CD14-positive monocyte (primary cell): ENCODE measurements around the gene HSD17B4. TPM values are rescaled to one million over a fixed set of nuclear protein-coding genes. Genes with fewer than 3 reads are reported as not detected.

Experiments used
- DNase-seq, 3 donors: peaks; one replicate each; pipeline ENCODE4 v3.0.0-alpha.2; 2011 to 2022
- H2AFZ ChIP-seq: 2 replicates; pipeline ENCODE4 v1.6.0; 2012; ENCODE audit warnings: mild to moderate bottlenecking, low read depth, low read length, inconsistent platforms; ENCODE audit not compliant: insufficient read depth, poor library complexity, severe bottlenecking
- H3K27ac ChIP-seq, 2 donors: 1 replicate in 1 of 2; 2 replicates in 1 of 2; pipeline ENCODE4 v1.5.1; 2012 to 2013; ENCODE audit warnings: low read length in 2 of 2, control low read depth in 1 of 2, inconsistent platforms in 1 of 2, low read depth in 1 of 2, mild to moderate bottlenecking in 1 of 2
- H3K27me3 ChIP-seq, 2 donors: one replicate each; pipeline versions ENCODE4 v1.6.0 to v1.6.1; 2011 to 2013; ENCODE audit warnings: low read length in 2 of 2; ENCODE audit not compliant: control insufficient read depth in 2 of 2, insufficient read depth in 2 of 2
- H3K36me3 ChIP-seq, 2 donors: replicated peaks in 1 of 2; 1 replicate in 1 of 2; 2 replicates in 1 of 2; pipeline versions ENCODE4 v1.5.1 to v1.6.1; 2012 to 2013; ENCODE audit warnings: low read length in 2 of 2, control low read depth in 1 of 2, inconsistent platforms in 1 of 2, mild to moderate bottlenecking in 1 of 2; ENCODE audit not compliant: insufficient read depth in 2 of 2, control insufficient read depth in 1 of 2
- H3K4me1 ChIP-seq, 2 donors: 1 replicate in 1 of 2; 2 replicates in 1 of 2; pipeline versions ENCODE4 v1.5.1 to v1.6.1; 2012 to 2013; ENCODE audit warnings: low read length in 2 of 2, control low read depth in 1 of 2, inconsistent platforms in 1 of 2, mild to moderate bottlenecking in 1 of 2, moderate library complexity in 1 of 2; ENCODE audit not compliant: insufficient read depth in 2 of 2, control insufficient read depth in 1 of 2
- H3K4me2 ChIP-seq: replicated peaks from 2 replicates; pipeline ENCODE3; 2012; ENCODE audit warnings: low read length, moderate library complexity, mild to moderate bottlenecking; ENCODE audit not compliant: poor library complexity, severe bottlenecking; ENCODE audit errors: extremely low read depth
- H3K4me3 ChIP-seq, 3 experiments: fragments of 200-600 bp in 1 of 3; sonication (generic) in 1 of 3; replicated peaks in 1 of 3; 1 replicate in 2 of 3; 2 replicates in 1 of 3; pipeline ENCODE4 v1.5.1; 2011 to 2013; ENCODE audit warnings: low read length in 3 of 3, mild to moderate bottlenecking in 3 of 3, control low read depth in 2 of 3, low read depth in 2 of 3, inconsistent platforms in 1 of 3, moderate library complexity in 1 of 3
- H3K79me2 ChIP-seq: 2 replicates; pipeline ENCODE4 v1.6.0; 2012; ENCODE audit warnings: mild to moderate bottlenecking, control low read depth, inconsistent platforms, low read length, moderate library complexity; ENCODE audit not compliant: insufficient read depth
- H3K9ac ChIP-seq: 2 replicates; pipeline ENCODE4 v1.6.0; 2017; ENCODE audit warnings: low read length, mild to moderate bottlenecking; ENCODE audit not compliant: insufficient read depth, poor library complexity, severe bottlenecking
- H3K9me3 ChIP-seq, 2 donors: replicated peaks in 1 of 2; 1 replicate in 1 of 2; 2 replicates in 1 of 2; pipeline versions ENCODE4 v1.5.1 to v1.6.1; 2012 to 2013; ENCODE audit warnings: low read length in 2 of 2, control low read depth in 1 of 2; ENCODE audit not compliant: control insufficient read depth in 1 of 2, insufficient read depth in 1 of 2
- H4K20me1 ChIP-seq: 2 replicates; pipeline ENCODE4 v1.6.0; 2012; ENCODE audit warnings: mild to moderate bottlenecking, low read length, control low read depth, moderate library complexity; ENCODE audit not compliant: insufficient read depth
- H3K27ac Mint-ChIP-seq, 7 donors: one replicate each; pipeline ENCODE4 v1.8.0; 2020; ENCODE audit warnings: mild to moderate bottlenecking in 7 of 7, mixed read lengths in 7 of 7, moderate library complexity in 6 of 7, inconsistent platforms in 2 of 7
- H3K27me3 Mint-ChIP-seq, 3 donors: one replicate each; pipeline ENCODE4 v1.8.0; 2021 to 2022; ENCODE audit warnings: low read depth in 3 of 3, mild to moderate bottlenecking in 3 of 3, mixed read lengths in 3 of 3, moderate library complexity in 3 of 3, inconsistent platforms in 1 of 3
- H3K36me3 Mint-ChIP-seq, 2 donors: one replicate each; pipeline ENCODE4 v1.8.0; 2020; ENCODE audit warnings: mixed read lengths in 2 of 2, inconsistent platforms in 1 of 2, mild to moderate bottlenecking in 1 of 2
- H3K4me1 Mint-ChIP-seq: one replicate; pipeline ENCODE4 v1.8.0; 2020; ENCODE audit warnings: mild to moderate bottlenecking, mixed read lengths
- H3K4me3 Mint-ChIP-seq, 2 donors: one replicate each; pipeline ENCODE4 v1.8.0; 2020; ENCODE audit warnings: mild to moderate bottlenecking in 2 of 2, mixed read lengths in 2 of 2, moderate library complexity in 1 of 2
- H3K9me3 Mint-ChIP-seq, 7 donors: one replicate each; pipeline ENCODE4 v1.8.0; 2020 to 2022; ENCODE audit warnings: mixed read lengths in 7 of 7, mild to moderate bottlenecking in 6 of 7, moderate library complexity in 6 of 7, inconsistent platforms in 2 of 7
- CTCF ChIP-seq: fragments of 200-600 bp; IDR thresholded peaks from one replicate; pipeline ENCODE4 v1.8.0; 2022; ENCODE audit warnings: antibody characterized with exemption, mild to moderate bottlenecking
- WGBS: methylation state at CpG from one replicate; pipeline ENCODE4 v1.1.5; 2013; ENCODE audit warnings: missing lambda C conversion rate; ENCODE audit not compliant: insufficient coverage; 5-methylcytosine and 5-hydroxymethylcytosine counted together
- intact Hi-C, 2 donors: fragments of 100-400 bp; cut with micrococcal nuclease; formaldehyde crosslinking; loops; one replicate each; pipeline versions ENCODE4 v1.15.0 to v1.15.1; 2023
- polyA plus RNA-seq, 3 donors: library from polyadenylated mRNA; depleted of rRNA in 1 of 3; unstranded in 2 of 3; stranded (reverse) in 1 of 3; fragments of 300-500 nt in 2 of 3; fragments of >200 nt in 1 of 3; fragmentation: Illumina TruSeq in 2 of 3; gene quantifications; 1 replicate in 2 of 3; 2 replicates in 1 of 3; pipeline ENCODE4 v1.2.3, GENCODE V29; 2012 to 2021

Gene HSD17B4
- polyA plus RNA-seq, 3 donors, result 78.2 to 167 (median 158) TPM

GRCh38 chr5:119521232-119521631 lies 68.9 kb downstream of the HSD17B4 start:
- Mint-ChIP-seq H3K27me3 (no peaks in the 10 kb centered on the region), H3K4me1 (peaks cover 6% of the 10 kb centered on the region), H3K9me3 (peaks cover 0 to 11% (median 3%) of the 10 kb centered on the region in 7 donors), H3K4me3 (no peak overlapping the region), H3K36me3 (peaks cover 40 to 60% of the 10 kb centered on the region in 2 donors), H3K27ac (no peak overlapping the region)
- H4K20me1 ChIP-seq, result no peaks in the 10 kb centered on the region
- H3K27me3 ChIP-seq, result no peaks in the 10 kb centered on the region
- no peak overlapping the region for H3K9ac ChIP-seq
- H3K4me1 ChIP-seq, result no peaks in the 10 kb centered on the region
- peaks cover 0 to 3% of the 10 kb centered on the region in 2 donors for H3K9me3 ChIP-seq
- H3K4me2 ChIP-seq, result no peak overlapping the region
- intact Hi-C loops, result no loop called here
- DNase-seq, result no peak
- no peak overlapping the region for H2AFZ ChIP-seq
- H3K36me3 ChIP-seq, result peaks cover 21 to 31% of the 10 kb centered on the region in 2 donors
- TF ChIP-seq CTCF, result no peak
- H3K79me2 ChIP-seq, result no peaks in the 10 kb centered on the region
- no peak overlapping the region for H3K4me3 ChIP-seq
- WGBS, result no CpG with 5 or more reads among the region's 1 CpG
- no peak overlapping the region for H3K27ac ChIP-seq

- no peaks in the 10 kb centered on the region for H3K9me3 ChIP-seq
- H3K4me3 ChIP-seq, result no peak overlapping the region
- no peak overlapping the region for H3K4me3 Mint-ChIP-seq
- H3K27ac ChIP-seq, result no peak overlapping the region
- H3K4me1 ChIP-seq, result no peaks in the 10 kb centered on the region
- no peaks in the 10 kb centered on the region for H3K79me2 ChIP-seq
- no peak overlapping the region for H2AFZ ChIP-seq
- peaks cover 6% of the 10 kb centered on the region for H3K4me1 Mint-ChIP-seq
- no peak for DNase-seq
- H3K36me3 Mint-ChIP-seq, result peaks cover 42 to 63% of the 10 kb centered on the region in 2 donors
- peaks cover 0 to 3% (median 0%) of the 10 kb centered on the region in 7 donors for H3K9me3 Mint-ChIP-seq
- H3K4me2 ChIP-seq, result no peak overlapping the region
- no CpG with 5 or more reads among the region's 1 CpG for WGBS
- H3K27ac Mint-ChIP-seq, result no peak overlapping the region
- H3K27me3 ChIP-seq, result no peaks in the 10 kb centered on the region
- H3K27me3 Mint-ChIP-seq, result no peaks in the 10 kb centered on the region
- no peak for TF ChIP-seq CTCF
- H3K9ac ChIP-seq, result no peak overlapping the region
- H4K20me1 ChIP-seq, result no peaks in the 10 kb centered on the region
- peaks cover 24 to 36% of the 10 kb centered on the region in 2 donors for H3K36me3 ChIP-seq
- intact Hi-C loops, result no loop called here
These were observed 70.5 kb downstream of the HSD17B4 start for GRCh38 chr5:119522841-119523240.
